Measurements from ENCODE around the gene PRTG.

PRTG gene

GRCh38 chr15:55707518-55707917 is 35.4 kb downstream of the PRTG start:
- no peak overlapping the region for H2AFZ ChIP-seq (ENCODE audit: low read depth)
- H3K4me1 ChIP-seq (ENCODE audit: low read depth, poor library complexity, severe bottlenecking) = no peaks in the 10 kb centered on the region
- no peaks in the 10 kb centered on the region for H3K36me3 ChIP-seq (ENCODE audit: insufficient read depth)
- H3K4me3 ChIP-seq (IDR thresholded peaks at IDR 0.05; ENCODE audit: insufficient read depth, low read depth, low read length) = no peak overlapping the region
- no peak overlapping the region for H3K9ac ChIP-seq
- no peak overlapping the region for H3K27ac ChIP-seq
- no peaks in the 10 kb centered on the region for H3K79me2 ChIP-seq (ENCODE audit: insufficient read depth, low read depth)
- H3K27me3 ChIP-seq (ENCODE audit: insufficient read depth, low read depth) = no peaks in the 10 kb centered on the region
- no peaks in the 10 kb centered on the region for H4K20me1 ChIP-seq (ENCODE audit: insufficient read depth)
- no peak for TF ChIP-seq CTCF (conservative IDR thresholded peaks at IDR 0.05; ENCODE audit: low read depth, low read length)
- H3K4me2 ChIP-seq = no peak overlapping the region

GRCh38 chr15:55703873-55704301 is 39.1 kb downstream of the PRTG start:
- Histone ChIP-seq H2AFZ (ENCODE audit: low read depth) (no peak overlapping the region), H3K4me3 (IDR thresholded peaks at IDR 0.05; ENCODE audit: insufficient read depth, low read depth, low read length) (no peak overlapping the region), H3K4me2 (no peak overlapping the region), H3K27me3 (ENCODE audit: insufficient read depth, low read depth) (no peaks in the 10 kb centered on the region), H3K36me3 (ENCODE audit: insufficient read depth) (no peaks in the 10 kb centered on the region), H3K79me2 (ENCODE audit: insufficient read depth, low read depth) (no peaks in the 10 kb centered on the region), H3K4me1 (ENCODE audit: low read depth, poor library complexity, severe bottlenecking) (no peaks in the 10 kb centered on the region), H3K9ac (no peak overlapping the region), H4K20me1 (ENCODE audit: insufficient read depth) (no peaks in the 10 kb centered on the region), H3K27ac (no peak overlapping the region)
- no peak for TF ChIP-seq CTCF (conservative IDR thresholded peaks at IDR 0.05; ENCODE audit: low read depth, low read length)

- Histone ChIP-seq H3K79me2 (ENCODE audit: insufficient read depth, low read depth) (no peaks in the 10 kb centered on the region), H3K27me3 (ENCODE audit: insufficient read depth, low read depth) (no peaks in the 10 kb centered on the region), H4K20me1 (ENCODE audit: insufficient read depth) (no peaks in the 10 kb centered on the region), H3K4me2 (no peak overlapping the region), H3K4me1 (ENCODE audit: low read depth, poor library complexity, severe bottlenecking) (no peaks in the 10 kb centered on the region), H2AFZ (ENCODE audit: low read depth) (no peak overlapping the region), H3K4me3 (IDR thresholded peaks at IDR 0.05; ENCODE audit: insufficient read depth, low read depth, low read length) (no peak overlapping the region), H3K36me3 (ENCODE audit: insufficient read depth) (no peaks in the 10 kb centered on the region), H3K27ac (no peak overlapping the region), H3K9ac (no peak overlapping the region)
- no peak for TF ChIP-seq CTCF (conservative IDR thresholded peaks at IDR 0.05; ENCODE audit: low read depth, low read length)
Measured at GRCh38 chr15:55700876-55701275, 42.1 kb downstream of the PRTG start.

GRCh38 chr15:55698653-55699052 is 44.3 kb downstream of the PRTG start:
- no peaks in the 10 kb centered on the region for H3K36me3 ChIP-seq (ENCODE audit: insufficient read depth)
- no peak overlapping the region for H3K9ac ChIP-seq
- H3K27me3 ChIP-seq (ENCODE audit: insufficient read depth, low read depth) = no peaks in the 10 kb centered on the region
- H4K20me1 ChIP-seq (ENCODE audit: insufficient read depth) = no peaks in the 10 kb centered on the region
- H3K79me2 ChIP-seq (ENCODE audit: insufficient read depth, low read depth) = no peaks in the 10 kb centered on the region
- H3K4me2 ChIP-seq = no peak overlapping the region
- no peaks in the 10 kb centered on the region for H3K4me1 ChIP-seq (ENCODE audit: low read depth, poor library complexity, severe bottlenecking)
- no peak overlapping the region for H3K27ac ChIP-seq
- no peak overlapping the region for H2AFZ ChIP-seq (ENCODE audit: low read depth)
- no peak overlapping the region for H3K4me3 ChIP-seq (IDR thresholded peaks at IDR 0.05; ENCODE audit: insufficient read depth, low read depth, low read length)
- no peak for TF ChIP-seq CTCF (conservative IDR thresholded peaks at IDR 0.05; ENCODE audit: low read depth, low read length)

Data from KMS-11 (cell line).